ENCODE data around the gene RXFP4. TPM values are rescaled to one million over a fixed set of nuclear protein-coding genes. Genes with fewer than 3 reads are reported as not detected.

The RXFP4 gene
- total and polyA plus RNA-seq, 9 of the 15 experiments (the other 6 are each of a cell fraction or from before 2014, with no cell fraction given) = 0.64 TPM; not detected in 8

GRCh38 chr1:155983191-155984024 lies 42.0 kb downstream of the RXFP4 start (continued):
- TF ChIP-seq ZNF584 (CRISPR knock-in tag; IDR thresholded peaks at IDR 0.05; ENCODE audit: low read depth) (0 out of 2 replicates have a peak, but pooled peaks have one; percentile 28), NR2F6 (CRISPR knock-in tag; IDR thresholded peaks at IDR 0.05) (no peak), SMARCC2 (IDR thresholded peaks at IDR 0.05; ENCODE audit: low read depth) (no peak), JUND (IDR thresholded peaks at IDR 0.05; ENCODE audit: borderline replicate concordance, low read depth, low read length) (peak; percentile 76), JUND (tag; IDR thresholded peaks at IDR 0.05; ENCODE audit: borderline replicate concordance, low read depth, low read length) (no peak), JUN (IDR thresholded peaks at IDR 0.05; ENCODE audit: borderline replicate concordance, low read depth, low read length) (peak; percentile 87), JUN (CRISPR knock-in tag; IDR thresholded peaks at IDR 0.05; ENCODE audit: borderline replicate concordance) (peak; percentile 96; the same call in 1 of the 2 replicates), MTA1 (IDR thresholded peaks at IDR 0.05; ENCODE audit: borderline replicate concordance) (no peak), TBP (optimal IDR thresholded peaks at IDR 0.05; ENCODE audit: low read depth, low read length) (no peak), NFYB (IDR thresholded peaks at IDR 0.05; ENCODE audit: extremely low read depth, insufficient read length) (no peak), BCOR (IDR thresholded peaks at IDR 0.05) (no peak), CBFA2T3 (IDR thresholded peaks at IDR 0.05) (no peak), TEAD2 (tag; IDR thresholded peaks at IDR 0.05) (no peak), GTF2F1 (IDR thresholded peaks at IDR 0.05; ENCODE audit: low read depth, low read length) (no peak), FOXK2 (conservative IDR thresholded peaks at IDR 0.05 in 1 of 2, IDR thresholded peaks at IDR 0.05 in 1 of 2; ENCODE audit: low read depth in 2 of 2) (peak; percentile 92 to 96), AFF4 (CRISPR knock-in tag; IDR thresholded peaks at IDR 0.05) (0 out of 2 replicates have a peak, but pooled peaks have one; percentile 50), ZNF24 (IDR thresholded peaks at IDR 0.05) (no peak), FOXJ3 (CRISPR knock-in tag; IDR thresholded peaks at IDR 0.05) (no peak), NFIC (IDR thresholded peaks at IDR 0.05) (peak; percentile 81), PTBP1 (IDR thresholded peaks at IDR 0.05; ENCODE audit: low read depth, low read length) (no peak), EP300 (IDR thresholded peaks at IDR 0.05; ENCODE audit: low read length) (peak; percentile 89)
- TF ChIP-seq, protein P1, sequence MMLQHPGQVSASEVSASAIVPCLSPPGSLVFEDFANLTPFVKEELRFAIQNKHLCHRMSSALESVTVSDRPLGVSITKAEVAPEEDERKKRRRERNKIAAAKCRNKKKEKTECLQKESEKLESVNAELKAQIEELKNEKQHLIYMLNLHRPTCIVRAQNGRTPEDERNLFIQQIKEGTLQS (IDR thresholded peaks at IDR 0.05) = peak; percentile 93
- TF ChIP-seq, protein P1 (CRISPR knock-in tag; conservative IDR thresholded peaks at IDR 0.05) = no peak
- TF ChIP-seq, protein P2, sequence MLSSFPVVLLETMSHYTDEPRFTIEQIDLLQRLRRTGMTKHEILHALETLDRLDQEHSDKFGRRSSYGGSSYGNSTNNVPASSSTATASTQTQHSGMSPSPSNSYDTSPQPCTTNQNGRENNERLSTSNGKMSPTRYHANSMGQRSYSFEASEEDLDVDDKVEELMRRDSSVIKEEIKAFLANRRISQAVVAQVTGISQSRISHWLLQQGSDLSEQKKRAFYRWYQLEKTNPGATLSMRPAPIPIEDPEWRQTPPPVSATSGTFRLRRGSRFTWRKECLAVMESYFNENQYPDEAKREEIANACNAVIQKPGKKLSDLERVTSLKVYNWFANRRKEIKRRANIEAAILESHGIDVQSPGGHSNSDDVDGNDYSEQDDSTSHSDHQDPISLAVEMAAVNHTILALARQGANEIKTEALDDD (IDR thresholded peaks at IDR 0.05) = no peak
